PC-3 (cell line): ENCODE results near the gene AP3S2. TPM values are rescaled to one million over a fixed set of nuclear protein-coding genes. Genes with fewer than 3 reads are reported as not detected.
A peak's percentile ranks its signal among the peaks of the same experiment; 100 is the strongest.

Experiments
- ATAC-seq: fragments of 200-7000 bp; cut with Tn5 transposase; 2 replicates; pipeline ENCODE4 v1.9.1; 2020; ENCODE audit warnings: mild to moderate bottlenecking, moderate library complexity
- BruUV-seq: library from RNA; stranded (reverse); fragments of 400-500 nt; replicated peaks from 2 replicates; lab custom pipeline; 2021; lab: Mats Ljungman, UMichigan
- CTCF ChIA-PET: fragments of 300-600 bp; sonication (Branson Sonifier 250); formaldehyde crosslinking; loops from one replicate; lab custom pipeline; 2022; ENCODE audit warnings: antibody characterized with exemption; lab: Charles Lee
- POLR2A ChIA-PET: fragments of 300-600 bp; sonication (Branson Sonifier 250); formaldehyde crosslinking; loops from one replicate; lab custom pipeline; 2022; ENCODE audit warnings: antibody characterized with exemption; ENCODE audit not compliant: unreplicated experiment; lab: Charles Lee
- DNase-seq: peaks from one replicate; pipeline ENCODE4 v3.0.0-alpha.2; 2015
- H2AFZ ChIP-seq: fragments of 300-600 bp; sonication (generic); 2 replicates; pipeline ENCODE4 v1.6.0; 2016; ENCODE audit warnings: antibody characterized with exemption, low read length
- H3F3A ChIP-seq: fragments of 300-600 bp; sonication (generic); one replicate; pipeline ENCODE4 v1.6.0; 2017; ENCODE audit warnings: antibody characterized with exemption, low read length, control low read depth, mild to moderate bottlenecking; ENCODE audit not compliant: unreplicated experiment
- H3K27ac ChIP-seq: fragments of 300-600 bp; sonication (generic); 2 replicates; pipeline ENCODE4 v1.5.1; 2016; ENCODE audit warnings: mild to moderate bottlenecking, low read length
- H3K27me3 ChIP-seq: fragments of 300-600 bp; sonication (generic); 2 replicates; pipeline ENCODE4 v1.6.1; 2016; ENCODE audit warnings: low read length, mixed read lengths
- H3K36me3 ChIP-seq: fragments of 300-600 bp; sonication (generic); 2 replicates; pipeline ENCODE4 v1.6.1; 2016; ENCODE audit warnings: low read depth, mixed run types, low read length, mixed read lengths
- H3K4me1 ChIP-seq: fragments of 300-600 bp; sonication (generic); 2 replicates; pipeline ENCODE4 v1.5.1; 2016; ENCODE audit warnings: low read length; ENCODE audit not compliant: insufficient read depth
- H3K4me2 ChIP-seq: fragments of 300-600 bp; sonication (generic); 2 replicates; pipeline ENCODE4 v1.6.0; 2016; ENCODE audit warnings: low read length
- H3K4me3 ChIP-seq: fragments of 300-600 bp; sonication (generic); 2 replicates; pipeline ENCODE4 v1.5.1; 2016; ENCODE audit warnings: mild to moderate bottlenecking, low read length, mixed read lengths
- H3K79me2 ChIP-seq: fragments of 300-600 bp; sonication (generic); 2 replicates; pipeline ENCODE4 v1.6.1; 2017; ENCODE audit warnings: low read length, mixed read lengths
- H3K9ac ChIP-seq: fragments of 300-600 bp; sonication (generic); 2 replicates; pipeline ENCODE4 v1.6.0; 2016; ENCODE audit warnings: mild to moderate bottlenecking, low read length
- H3K9me2 ChIP-seq: fragments of 300-600 bp; sonication (generic); replicated peaks from 2 replicates; pipeline ENCODE4 v1.6.1; 2016; ENCODE audit warnings: mixed run types, low read length, mixed read lengths
- H3K9me3 ChIP-seq: fragments of 300-600 bp; sonication (generic); 2 replicates; pipeline ENCODE4 v1.6.1; 2016; ENCODE audit warnings: low read length, mixed read lengths
- H4K20me1 ChIP-seq: fragments of 300-600 bp; sonication (generic); 2 replicates; pipeline ENCODE4 v1.6.1; 2016; ENCODE audit warnings: low read length, mixed read lengths
- EZH2 ChIP-seq: fragments of 300-600 bp; sonication (generic); IDR thresholded peaks from one replicate; pipeline ENCODE4 v1.6.1; 2017; ENCODE audit warnings: antibody characterized with exemption, mild to moderate bottlenecking, low read length; ENCODE audit not compliant: unreplicated experiment
- EZH2phosphoT487 ChIP-seq: fragments of 300-600 bp; sonication (generic); IDR thresholded peaks from 2 replicates; pipeline ENCODE4 v1.6.1; 2018; ENCODE audit warnings: mild to moderate bottlenecking, antibody characterized with exemption, low read length, borderline replicate concordance
- intact Hi-C: fragments of 100-400 bp; cut with micrococcal nuclease; formaldehyde crosslinking; loops from 2 replicates; pipeline ENCODE4 v1.9.0; 2023
- total RNA-seq: library from RNA; depleted of rRNA; stranded (reverse); fragments of >200 nt; gene quantifications from 2 replicates; pipeline ENCODE4 v1.2.3, GENCODE V29; 2014
- TF ChIP-seq, protein P1 (sequence below): fragments of 300-600 bp; sonication (generic); conservative IDR thresholded peaks from 2 replicates; pipeline ENCODE4 v1.5.1; 2017; ENCODE audit warnings: antibody characterized with exemption, low read depth, mild to moderate bottlenecking, low read length

Gene AP3S2
- total RNA-seq, 1 experiment from 2014 or later, result 18.8 TPM

DNA sequence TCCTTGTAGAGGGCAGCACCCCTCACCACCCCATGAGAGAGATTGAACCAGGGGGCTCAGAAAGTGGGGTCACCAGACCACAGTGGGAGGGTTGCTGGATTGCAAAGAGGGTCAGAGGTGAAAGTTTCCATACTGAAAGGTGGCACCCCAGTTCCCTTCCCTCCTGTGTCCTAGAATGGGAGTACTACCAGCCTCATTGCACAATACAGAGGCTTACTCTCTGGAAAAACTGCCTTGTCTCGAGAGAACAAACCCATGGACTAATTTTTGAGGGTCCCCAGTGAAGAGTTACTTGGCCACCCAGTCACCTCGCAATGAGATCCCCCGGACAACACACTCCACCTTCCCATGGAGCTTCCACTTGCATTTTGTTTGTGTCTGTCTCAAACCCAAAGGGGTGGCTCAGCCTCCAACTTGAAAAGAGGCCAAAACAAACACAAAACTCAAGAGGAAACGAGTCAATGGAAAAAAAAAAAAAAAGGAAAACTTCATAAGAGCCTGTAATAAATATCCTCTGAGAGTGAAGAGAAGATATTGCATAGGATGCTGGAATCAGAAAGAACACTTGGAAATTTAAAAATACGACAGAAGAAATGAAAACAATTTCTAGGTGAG is 99.1 kb downstream of the AP3S2 start:
- Histone ChIP-seq H2AFZ (no peak overlapping the region), H3K9me3 (no peaks in the 10 kb centered on the region), H3K4me2 (0 out of 2 replicates have a peak overlapping the region, but pooled peaks have one; percentile 11), H3F3A (no peaks in the 10 kb centered on the region), H3K9me2 (no peaks in the 10 kb centered on the region), H4K20me1 (no peaks in the 10 kb centered on the region), H3K27ac (no peak overlapping the region), H3K27me3 (no peaks in the 10 kb centered on the region), H3K9ac (no peak overlapping the region), H3K4me3 (no peak overlapping the region), H3K79me2 (no peaks in the 10 kb centered on the region), H3K4me1 (peaks cover 10% of the 10 kb centered on the region), H3K36me3 (0 out of 2 replicates have a peak, but pooled peaks cover 2% of the 10 kb centered on the region)
- POLR2A ChIA-PET, result no interaction called here
- TF ChIP-seq, protein P1, sequence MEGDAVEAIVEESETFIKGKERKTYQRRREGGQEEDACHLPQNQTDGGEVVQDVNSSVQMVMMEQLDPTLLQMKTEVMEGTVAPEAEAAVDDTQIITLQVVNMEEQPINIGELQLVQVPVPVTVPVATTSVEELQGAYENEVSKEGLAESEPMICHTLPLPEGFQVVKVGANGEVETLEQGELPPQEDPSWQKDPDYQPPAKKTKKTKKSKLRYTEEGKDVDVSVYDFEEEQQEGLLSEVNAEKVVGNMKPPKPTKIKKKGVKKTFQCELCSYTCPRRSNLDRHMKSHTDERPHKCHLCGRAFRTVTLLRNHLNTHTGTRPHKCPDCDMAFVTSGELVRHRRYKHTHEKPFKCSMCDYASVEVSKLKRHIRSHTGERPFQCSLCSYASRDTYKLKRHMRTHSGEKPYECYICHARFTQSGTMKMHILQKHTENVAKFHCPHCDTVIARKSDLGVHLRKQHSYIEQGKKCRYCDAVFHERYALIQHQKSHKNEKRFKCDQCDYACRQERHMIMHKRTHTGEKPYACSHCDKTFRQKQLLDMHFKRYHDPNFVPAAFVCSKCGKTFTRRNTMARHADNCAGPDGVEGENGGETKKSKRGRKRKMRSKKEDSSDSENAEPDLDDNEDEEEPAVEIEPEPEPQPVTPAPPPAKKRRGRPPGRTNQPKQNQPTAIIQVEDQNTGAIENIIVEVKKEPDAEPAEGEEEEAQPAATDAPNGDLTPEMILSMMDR, result no peak
- TF ChIP-seq EZH2phosphoT487, result no peak
- no peak for TF ChIP-seq EZH2
- peak; percentile 53 for DNase-seq
- intact Hi-C loops, result no loop called here
- no peak for ATAC-seq
- CTCF ChIA-PET, result no interaction called here
- BruUV-seq, result no TSS peak

DNA sequence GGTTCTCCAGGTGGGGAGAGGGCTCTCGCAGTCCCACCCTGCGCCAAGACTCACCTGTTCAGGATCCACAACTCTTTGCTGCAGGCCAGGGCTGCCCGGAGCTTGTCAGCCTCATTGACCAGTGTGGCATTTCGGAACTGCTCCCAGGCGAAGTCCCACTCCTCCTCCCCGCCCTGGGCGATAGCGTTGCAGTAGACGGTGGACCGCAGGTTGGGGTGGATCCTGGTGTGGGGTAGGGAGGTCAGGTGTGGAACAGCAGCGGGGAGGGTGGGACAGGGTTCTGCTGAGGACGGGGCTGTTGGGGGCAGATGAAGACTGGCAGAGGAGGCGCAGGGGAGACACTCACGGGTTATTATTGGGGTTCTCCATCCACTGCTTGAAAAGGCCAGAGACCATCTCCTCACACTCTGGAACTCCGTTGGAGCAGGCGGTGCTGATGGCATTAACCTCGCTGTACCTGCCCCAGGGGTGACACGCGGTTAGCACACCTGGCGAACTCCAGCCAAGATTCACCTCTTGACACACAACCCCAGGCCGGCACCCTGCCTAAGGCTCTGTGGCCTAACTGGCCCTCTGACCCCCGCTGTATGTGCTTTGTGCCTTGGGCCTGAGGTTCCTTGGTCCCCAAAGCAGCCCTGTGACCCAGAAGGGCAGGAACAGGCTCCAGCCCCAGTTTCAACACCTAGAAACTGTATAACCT is 101.5 kb downstream of the AP3S2 start:
- POLR2A ChIA-PET, result no interaction called here
- TF ChIP-seq, protein P1, result no peak
- TF ChIP-seq EZH2phosphoT487 (no peak), EZH2 (no peak)
- H3K79me2 ChIP-seq, result no peaks in the 10 kb centered on the region
- no peak overlapping the region for H2AFZ ChIP-seq
- 0 out of 2 replicates have a peak, but pooled peaks cover 2% of the 10 kb centered on the region for H3K36me3 ChIP-seq
- no peaks in the 10 kb centered on the region for H3K9me2 ChIP-seq
- H3K27me3 ChIP-seq, result no peaks in the 10 kb centered on the region
- H3K27ac ChIP-seq, result no peak overlapping the region
- no peak overlapping the region for H3K4me3 ChIP-seq
- H3K4me1 ChIP-seq, result peaks cover 10% of the 10 kb centered on the region
- CTCF ChIA-PET, result no interaction called here
- no peaks in the 10 kb centered on the region for H3K9me3 ChIP-seq
- H3K4me2 ChIP-seq, result no peak overlapping the region
- intact Hi-C loops, result no loop called here
- ATAC-seq (no peak), DNase-seq (no peak)
- H3F3A ChIP-seq, result no peaks in the 10 kb centered on the region
- H4K20me1 ChIP-seq, result no peaks in the 10 kb centered on the region
- H3K9ac ChIP-seq, result no peak overlapping the region
- no TSS peak for BruUV-seq

DNA sequence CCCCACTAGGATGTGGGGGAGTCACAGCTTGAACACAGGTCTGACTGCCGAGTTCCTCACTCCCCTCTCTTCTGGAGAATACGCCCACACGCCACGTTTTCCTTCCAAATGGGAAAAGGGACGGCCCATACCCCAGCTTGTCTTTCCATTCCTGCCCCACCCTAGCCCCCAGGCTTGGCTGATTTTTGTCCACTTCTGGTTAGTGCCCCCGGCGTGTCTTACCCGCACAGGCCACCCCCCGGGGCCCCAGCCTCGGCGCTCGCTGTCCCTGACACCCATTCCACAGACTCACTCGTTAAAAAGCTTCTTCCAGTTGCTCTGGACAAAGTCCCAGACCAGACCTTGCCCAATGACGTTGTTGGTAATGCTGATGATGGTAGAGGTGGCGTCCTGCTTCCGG is 103.1 kb downstream of the AP3S2 start:
- TF ChIP-seq EZH2 (no peak), EZH2phosphoT487 (no peak)
- TF ChIP-seq, protein P1, result no peak
- Histone ChIP-seq H3K27ac (no peak overlapping the region), H3K4me1 (peaks cover 18% of the 10 kb centered on the region), H3K79me2 (no peaks in the 10 kb centered on the region), H3F3A (no peaks in the 10 kb centered on the region), H3K36me3 (0 out of 2 replicates have a peak, but pooled peaks cover 2% of the 10 kb centered on the region), H3K9ac (no peak overlapping the region), H3K9me3 (no peaks in the 10 kb centered on the region), H3K9me2 (no peaks in the 10 kb centered on the region), H3K4me3 (no peak overlapping the region), H3K27me3 (no peaks in the 10 kb centered on the region), H4K20me1 (no peaks in the 10 kb centered on the region), H2AFZ (no peak overlapping the region), H3K4me2 (no peak overlapping the region)
- intact Hi-C loops, result no loop called here
- POLR2A ChIA-PET, result no interaction called here
- no peak for DNase-seq
- no peak for ATAC-seq
- BruUV-seq, result no TSS peak
- CTCF ChIA-PET, result interaction anchor here (0.5 kb wide), 1 partner anchor 33 kb away, joined by 3 read pairs; no protein-coding TSS in a partner anchor
